Measurements from ENCODE around the gene TATDN2.

TATDN2 gene, protein sequence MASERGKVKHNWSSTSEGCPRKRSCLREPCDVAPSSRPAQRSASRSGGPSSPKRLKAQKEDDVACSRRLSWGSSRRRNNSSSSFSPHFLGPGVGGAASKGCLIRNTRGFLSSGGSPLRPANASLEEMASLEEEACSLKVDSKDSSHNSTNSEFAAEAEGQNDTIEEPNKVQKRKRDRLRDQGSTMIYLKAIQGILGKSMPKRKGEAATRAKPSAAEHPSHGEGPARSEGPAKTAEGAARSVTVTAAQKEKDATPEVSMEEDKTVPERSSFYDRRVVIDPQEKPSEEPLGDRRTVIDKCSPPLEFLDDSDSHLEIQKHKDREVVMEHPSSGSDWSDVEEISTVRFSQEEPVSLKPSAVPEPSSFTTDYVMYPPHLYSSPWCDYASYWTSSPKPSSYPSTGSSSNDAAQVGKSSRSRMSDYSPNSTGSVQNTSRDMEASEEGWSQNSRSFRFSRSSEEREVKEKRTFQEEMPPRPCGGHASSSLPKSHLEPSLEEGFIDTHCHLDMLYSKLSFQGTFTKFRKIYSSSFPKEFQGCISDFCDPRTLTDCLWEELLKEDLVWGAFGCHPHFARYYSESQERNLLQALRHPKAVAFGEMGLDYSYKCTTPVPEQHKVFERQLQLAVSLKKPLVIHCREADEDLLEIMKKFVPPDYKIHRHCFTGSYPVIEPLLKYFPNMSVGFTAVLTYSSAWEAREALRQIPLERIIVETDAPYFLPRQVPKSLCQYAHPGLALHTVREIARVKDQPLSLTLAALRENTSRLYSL

DNA sequence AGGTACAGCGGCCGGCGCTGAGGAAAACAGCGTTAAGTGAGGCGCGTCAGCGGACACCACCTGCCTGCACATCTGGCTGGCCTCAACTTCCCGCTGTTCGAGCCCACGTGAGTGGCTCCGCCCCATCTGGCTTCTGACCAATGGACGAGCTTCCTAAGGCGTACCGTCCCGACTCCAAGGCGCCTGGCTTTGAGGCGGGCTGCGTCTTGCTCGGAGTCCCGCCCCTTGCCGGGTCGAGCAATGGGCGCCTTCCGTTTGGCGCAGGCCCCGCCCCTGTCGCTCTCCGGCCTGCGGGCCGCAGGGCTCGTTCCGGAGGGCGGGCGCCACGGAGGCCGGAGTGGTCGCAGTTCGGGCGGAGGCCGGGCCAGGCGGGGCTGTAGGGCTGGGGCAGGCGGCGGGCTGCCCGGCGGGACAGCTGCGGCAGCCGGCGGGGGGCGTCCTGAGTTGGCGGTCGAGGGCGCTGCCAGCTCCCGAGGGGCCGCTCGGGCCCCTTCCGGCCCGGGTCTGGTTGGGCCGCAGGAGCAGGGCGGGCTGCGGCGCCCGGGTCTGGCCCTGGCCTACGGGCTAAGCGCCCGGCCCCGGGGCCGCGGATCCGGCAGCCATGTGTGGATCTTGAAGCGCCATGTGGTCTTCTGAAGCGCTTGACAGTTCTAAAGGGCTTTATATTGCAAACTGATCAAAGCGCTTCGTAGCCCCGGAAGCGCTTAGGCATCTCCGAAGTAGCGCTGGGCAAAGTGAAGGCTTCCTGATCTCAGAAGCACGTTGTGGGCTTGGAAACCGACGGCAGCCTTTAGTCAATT is at the start of gene TATDN2:
TSS of gene TATDN2 (plus strand) at position 276 of the 800 bp plus-strand sequence. CDS start 742 bp downstream, outside the sequence.
- peak; percentile 96 for DNase-seq

DNA sequence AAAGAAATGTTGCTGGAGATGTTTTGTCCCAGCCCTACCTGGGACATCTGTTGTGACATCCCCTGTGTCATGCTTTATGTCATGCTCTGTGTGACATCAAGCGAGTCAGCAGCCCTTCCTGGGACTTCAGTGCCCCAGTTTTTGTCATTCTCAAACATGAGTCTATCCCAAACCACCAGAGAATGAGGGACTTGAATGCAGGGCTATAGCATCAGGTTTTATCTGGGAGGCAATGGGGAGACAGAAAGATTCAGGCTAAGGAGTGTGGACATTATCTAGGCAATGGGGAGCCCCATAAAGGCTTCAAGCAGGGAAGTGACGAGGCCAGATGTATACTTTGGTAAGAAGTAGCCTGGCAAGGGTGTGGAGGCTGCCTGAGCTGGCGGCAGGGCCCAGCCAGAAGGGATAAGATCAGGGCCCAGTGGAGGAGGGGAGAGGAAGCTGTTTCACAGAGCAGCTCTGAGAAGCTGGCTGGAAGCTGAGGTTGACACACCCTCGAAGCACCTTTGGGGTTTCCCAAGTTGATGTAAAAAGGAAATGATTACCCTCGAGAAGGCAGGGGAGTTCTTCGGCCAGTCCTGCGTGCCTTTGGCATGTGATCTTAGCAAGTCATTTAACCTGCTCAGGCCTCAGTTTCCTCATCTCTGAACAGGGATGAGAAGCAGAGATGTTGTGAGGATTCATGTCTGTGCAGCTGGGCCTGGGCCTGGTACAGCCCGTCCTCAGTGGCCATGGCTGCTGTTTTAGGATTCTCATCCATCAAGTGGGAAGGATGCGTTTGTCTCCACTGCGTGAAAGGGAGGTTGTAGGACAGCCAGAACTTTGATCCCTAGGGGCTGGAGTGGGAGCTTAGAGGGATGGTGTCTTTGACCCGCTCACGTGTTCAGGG is 49.3 kb upstream of the TATDN2 start:
- DNase-seq, result no peak

DNA sequence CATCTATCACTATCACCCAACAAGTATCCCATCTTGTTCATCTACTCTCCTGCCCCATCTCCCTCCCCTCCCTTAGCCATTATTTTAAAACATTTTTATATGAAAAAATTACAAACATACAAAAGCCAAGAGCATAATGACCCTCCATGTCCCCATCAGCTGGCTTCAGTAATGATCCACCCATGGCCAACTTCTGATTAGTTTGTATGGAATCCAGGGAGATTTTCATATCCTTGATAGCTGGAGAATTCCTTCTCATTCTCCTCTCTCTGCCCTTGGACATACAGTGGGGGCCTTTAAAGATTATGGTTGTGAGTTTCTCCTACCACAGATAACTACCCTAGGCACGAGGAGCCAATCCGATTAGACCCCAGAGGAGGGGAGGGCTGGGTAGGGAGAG is 43.3 kb upstream of the TATDN2 start:
- DNase-seq, result no peak

DNA sequence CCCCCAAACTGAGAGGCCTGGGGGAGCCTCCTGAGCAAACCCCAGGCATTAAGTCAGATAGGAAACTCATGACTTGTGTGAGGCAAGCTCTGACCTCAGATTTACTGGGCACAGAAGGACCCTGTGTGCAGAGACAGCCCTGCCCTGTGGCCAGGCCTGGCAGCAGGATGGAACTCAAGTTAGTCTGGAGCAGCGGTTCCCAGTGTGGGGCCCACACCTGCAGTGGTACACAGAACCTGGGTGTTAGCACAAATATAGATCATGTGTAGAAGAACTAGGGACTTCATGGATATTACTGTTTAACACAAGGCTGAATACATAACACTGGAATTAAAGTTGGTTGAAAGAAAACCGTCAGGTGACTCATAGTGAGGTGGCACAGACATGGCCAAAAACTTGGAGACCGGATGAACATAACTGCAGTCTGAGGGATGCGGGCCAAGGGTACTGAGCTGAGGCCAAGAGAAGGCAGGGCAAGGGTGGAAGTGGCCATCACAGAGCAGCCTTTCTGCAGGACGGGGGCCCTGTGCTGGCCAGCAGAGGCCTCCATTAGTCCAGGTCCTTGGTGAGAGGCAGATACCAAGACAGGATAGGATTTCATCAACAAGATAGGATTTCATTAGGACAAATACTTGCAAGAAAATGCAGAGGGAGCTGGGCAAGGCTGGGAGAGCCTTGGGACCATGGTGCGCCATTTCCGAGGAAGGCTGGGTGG is 42.7 kb upstream of the TATDN2 start:
- DNase-seq, result no peak

DNA sequence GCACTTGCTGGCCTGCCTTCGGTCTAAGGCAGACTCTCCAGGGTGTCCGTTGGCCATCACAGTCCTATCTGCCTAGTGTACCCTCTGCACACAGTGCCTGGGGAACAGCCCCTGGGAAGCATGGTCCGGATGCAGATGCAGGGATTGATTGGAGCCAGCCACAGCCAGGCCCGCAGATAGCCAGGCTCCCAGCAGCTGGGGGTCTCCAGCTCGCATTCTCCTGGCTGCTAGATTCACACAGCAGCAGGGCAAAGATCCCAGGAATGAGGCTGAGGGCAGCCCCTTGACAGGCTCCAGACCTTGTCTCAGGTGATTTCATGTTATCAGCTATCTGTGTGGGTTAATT is 42.1 kb upstream of the TATDN2 start:
- DNase-seq, result no peak

DNA sequence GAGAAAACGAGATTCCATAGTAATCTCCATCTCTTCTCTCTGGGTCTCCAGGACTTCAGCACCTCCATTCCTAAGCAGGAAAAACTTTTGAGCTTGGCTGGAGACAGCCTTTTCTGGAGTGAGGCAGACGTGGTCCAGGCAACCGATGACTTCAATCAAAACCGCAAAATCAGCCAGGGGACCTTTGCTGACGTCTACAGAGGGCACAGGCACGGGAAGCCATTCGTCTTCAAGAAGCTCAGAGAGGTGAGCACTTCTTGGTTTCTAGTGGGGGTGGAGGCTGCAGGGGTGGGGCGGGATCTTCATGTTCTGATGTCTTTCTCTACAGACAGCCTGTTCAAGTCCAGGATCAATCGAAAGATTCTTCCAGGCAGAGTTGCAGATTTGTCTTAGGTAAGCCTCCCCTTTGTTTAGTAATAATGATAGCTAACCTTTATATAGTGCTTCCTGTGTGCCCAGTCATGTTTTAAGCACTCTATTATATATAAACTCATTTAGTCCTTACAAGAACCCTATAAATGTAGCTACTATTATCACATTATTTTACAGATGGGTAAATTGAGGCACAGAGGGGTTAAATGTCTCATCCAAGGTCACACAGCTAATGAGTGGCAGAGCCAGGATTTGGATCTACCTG is 35.0 kb upstream of the TATDN2 start:
- no peak for DNase-seq

DNA sequence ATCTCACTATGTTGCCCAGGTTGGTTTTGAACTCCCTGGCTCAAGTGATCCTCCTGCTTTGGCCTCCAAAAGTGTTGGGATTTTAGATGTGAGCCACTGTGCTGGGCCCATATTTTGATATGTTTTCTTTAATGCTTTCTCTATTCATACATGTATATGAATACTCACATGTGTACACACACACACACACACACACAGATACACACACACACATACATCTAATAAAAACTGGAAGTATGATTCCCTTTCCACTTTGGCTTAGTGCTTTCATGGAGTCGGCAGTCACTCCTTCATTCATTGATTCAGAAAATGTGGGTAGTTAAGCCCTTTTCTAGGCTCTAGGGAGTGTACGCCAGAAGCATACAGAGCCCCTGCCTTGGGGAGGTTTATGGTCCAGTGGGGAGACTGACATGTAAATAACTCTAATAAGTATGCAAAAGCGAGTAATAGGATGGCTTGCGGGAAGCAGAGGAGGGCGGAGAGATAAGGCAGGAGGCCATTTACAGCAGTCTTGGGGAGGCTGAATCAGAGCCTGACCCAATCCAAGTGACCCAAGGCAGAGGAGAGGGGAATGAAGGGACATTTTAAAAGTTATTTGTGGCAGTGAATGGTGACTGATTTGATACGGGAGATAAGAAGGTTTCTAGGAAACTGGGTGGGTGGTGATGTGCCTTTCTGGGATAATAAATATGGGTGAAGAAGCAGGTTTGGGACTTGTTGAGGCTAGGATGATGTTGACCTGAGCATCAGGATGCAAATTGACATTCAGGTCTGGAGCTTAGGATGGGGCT is 32.5 kb upstream of the TATDN2 start:
- DNase-seq, result no peak

DNA sequence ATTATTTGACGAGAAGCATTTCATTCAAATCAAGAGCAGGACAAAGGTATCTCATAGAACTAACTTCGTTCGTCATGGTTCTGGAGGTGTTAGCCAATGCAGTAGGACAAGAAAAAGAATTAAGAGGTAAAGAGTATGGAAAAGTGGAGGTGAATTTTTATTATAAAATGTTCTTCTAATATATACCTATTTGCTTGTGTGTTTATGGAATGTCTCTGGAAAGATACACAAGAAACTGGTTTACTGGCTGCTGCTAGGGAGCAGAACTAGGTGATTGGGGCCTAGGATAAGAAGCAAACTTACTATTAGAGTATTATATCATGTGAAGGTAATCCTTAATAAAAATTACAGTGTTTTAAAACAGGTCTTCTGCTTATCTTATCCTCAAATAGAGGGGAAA is 30.9 kb upstream of the TATDN2 start:
- no peak for DNase-seq

DNA sequence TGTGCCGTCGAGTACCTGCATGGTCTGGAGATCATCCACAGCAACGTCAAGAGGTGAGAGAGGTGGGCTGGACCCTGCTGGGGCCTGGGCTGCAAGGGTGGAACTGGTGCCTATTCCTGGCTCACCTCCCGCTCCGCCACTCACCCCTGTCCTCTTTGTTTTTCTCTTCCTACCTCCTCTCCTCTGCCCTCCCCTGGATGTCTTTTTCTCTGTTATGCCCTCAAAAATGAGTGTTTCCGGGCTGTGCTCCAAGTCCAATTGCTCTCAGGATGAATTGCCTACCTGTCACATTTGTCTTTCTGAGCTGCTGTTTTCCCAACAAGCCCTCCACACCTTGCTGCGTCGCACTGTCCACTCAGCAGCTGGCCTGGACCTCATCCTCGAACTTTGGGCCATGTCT is 28.5 kb upstream of the TATDN2 start:
- no peak for DNase-seq

DNA sequence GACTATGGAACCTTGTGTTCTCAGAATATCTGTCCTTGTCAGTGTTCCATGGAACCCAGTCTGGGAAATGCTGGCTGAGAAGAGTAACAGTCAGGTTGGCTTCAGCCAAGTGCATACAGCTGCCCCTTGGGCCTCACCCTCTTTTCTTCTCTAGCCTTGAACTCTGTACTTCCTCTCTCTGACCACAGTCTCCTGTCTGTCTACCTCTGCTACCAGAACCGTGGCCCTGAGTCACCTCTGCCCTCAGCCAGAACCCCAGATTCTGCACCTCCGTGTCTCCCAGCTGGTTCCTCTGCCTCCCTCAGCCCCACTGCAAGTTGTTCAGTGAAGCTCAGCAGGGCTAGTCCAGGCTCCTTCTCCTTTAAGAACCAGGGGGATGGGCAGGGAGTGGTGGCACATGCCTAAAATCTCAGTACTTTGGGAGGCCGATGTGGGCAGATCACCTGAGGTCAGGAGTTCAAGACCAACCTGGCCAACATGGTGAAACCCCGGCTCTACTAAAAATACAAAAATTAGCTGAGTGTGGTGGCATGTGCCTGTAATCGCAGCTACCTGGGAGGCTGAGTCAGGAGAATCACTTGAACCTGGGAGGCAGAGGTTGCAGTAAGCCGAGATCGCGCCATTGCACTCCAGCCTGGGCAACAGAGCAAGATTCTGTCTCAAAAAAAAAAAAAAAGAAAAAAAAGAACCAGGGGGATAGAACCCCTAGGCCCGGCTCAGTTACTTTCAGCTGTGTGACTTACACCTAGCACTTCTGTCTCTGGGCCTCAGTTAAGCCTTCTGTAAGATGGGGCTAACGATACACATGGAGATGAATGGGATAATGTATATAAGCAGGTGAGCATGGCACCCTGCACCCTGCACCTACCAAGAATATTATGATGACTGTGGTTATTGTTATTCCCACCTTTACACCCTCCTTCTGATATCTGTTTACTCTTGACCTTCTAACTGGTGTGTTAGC is 24.3 kb upstream of the TATDN2 start:
- DNase-seq, result no peak

DNA sequence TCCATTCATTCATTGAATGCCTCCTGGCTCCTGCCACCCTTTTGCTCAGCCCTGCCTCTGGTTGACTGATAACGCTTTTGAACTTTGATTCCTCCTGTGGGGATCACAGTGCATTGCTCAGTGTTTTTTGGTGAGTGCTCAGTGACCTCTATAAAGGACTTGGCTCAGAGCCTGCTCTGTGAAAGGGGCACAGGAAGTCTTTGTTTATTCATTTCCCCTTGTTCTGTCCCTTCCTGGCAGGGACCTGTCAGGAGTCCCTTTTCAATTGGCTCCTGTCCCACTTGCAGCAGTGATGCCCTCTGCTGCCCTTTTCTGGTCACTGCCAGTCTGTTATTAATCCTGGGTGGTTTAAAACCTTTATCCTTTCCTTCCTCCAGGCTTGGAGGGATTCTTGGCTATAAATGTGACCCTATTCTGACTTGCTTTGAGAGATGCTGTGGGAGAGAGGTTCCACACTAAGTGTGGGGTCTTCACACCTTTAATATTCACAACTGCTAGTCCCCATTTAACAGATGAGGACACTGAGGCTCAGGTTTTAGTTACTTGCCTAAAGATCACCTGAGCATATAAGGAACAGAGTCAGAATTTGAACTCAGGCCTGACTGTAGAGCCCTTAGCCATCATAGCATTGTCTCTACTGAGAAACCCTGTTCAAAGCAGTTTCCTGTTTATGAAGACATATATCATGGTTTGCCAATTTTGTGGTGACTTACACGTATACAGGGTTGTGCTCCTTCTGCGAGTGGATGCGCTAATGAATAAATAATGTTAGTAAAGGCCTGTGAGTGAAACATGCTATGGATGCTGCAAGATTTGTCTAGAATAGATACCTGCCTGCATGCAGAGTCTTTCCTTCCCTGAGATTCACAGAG is 23.2 kb upstream of the TATDN2 start:
- DNase-seq, result peak; percentile 60

DNA sequence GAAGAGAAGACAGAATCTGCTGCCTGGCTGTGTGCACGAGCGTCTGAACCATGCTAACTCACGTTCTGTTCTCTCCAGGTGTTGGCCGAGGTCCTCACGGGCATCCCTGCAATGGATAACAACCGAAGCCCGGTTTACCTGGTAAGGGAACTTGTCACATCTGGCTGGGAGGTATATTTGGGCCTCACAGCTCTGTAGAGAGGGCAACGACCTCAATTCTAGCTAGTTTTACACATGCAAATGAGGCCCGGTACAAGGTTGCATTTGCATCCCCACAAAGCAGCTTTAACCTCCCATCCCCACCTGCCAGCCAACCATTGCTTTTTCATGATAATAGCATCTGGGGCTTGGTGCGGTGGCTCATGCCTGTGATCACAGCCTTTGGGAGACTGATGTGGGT is 22.0 kb upstream of the TATDN2 start:
- DNase-seq, result no peak

DNA sequence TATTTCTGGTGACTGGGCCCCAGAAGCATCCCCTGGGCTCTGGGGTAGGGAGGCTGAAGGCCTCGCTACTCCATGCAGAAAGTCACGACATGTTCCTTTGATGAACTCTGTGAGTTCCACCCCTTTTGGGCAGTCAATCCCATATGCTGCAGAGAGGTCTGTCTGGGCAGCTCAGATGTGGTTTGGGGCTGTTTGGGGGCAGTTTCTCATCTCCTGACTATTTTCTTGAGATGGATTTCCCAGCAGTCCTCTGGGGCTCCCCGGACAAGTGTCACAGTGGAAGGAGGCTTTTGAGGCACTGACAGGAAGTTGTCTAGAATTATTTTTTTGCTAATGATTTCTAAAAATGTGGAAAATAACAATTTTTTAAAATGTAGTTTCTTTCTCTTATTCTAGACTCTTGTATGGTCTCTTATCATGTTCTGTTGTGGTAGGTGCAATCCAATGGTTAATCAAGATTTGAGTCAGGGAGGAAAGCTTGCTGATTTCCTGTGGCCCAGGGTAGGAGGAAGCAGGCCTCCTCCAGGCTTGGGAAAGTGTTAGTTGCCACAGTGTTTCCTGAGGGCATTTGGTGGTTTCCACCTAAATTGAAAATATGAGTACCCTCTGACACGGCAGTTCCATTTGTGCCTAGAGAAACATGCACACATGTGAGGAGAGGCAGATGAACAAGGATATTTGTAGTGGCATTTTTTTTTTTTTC is 19.9 kb upstream of the TATDN2 start:
- DNase-seq, result no peak

DNA sequence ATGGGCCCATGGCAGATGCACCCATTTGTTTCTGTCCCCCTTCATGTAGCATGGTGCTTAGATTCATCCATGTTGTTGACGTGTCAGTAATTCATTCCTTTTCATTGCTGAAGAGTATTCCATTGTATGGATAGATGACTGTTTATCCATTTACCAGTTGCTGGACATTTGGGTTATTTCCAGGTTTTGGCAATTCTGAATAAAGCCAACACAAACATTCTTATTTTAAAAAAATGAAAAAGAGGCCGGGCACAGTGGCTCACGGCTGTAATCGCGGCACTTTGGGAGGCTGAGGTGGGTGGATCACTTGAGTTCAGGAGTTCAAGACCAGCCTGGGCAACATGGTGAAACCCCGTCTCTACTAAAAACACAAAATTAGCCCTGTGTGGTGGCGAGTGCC is 18.7 kb upstream of the TATDN2 start:
- no peak for DNase-seq

DNA sequence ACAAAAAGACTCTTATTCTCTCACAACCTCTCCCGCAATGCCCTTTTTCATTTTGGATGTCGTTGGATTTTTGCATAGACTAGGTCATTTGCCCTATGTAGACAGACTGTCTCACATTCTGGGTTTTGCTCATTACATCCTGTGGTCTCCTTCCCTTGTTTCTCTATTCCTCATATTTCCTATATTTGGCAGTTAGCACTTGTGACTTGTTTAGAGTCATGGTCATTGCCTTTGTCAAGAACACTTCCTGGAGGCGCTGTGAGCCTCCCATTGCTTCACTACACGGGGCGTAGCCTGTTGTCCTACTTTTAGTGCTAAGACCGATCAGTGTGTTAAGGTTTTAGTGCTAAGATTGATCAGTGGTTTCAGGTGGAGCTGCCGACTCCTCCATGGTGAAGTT is 16.1 kb upstream of the TATDN2 start:
- DNase-seq, result no peak

DNA sequence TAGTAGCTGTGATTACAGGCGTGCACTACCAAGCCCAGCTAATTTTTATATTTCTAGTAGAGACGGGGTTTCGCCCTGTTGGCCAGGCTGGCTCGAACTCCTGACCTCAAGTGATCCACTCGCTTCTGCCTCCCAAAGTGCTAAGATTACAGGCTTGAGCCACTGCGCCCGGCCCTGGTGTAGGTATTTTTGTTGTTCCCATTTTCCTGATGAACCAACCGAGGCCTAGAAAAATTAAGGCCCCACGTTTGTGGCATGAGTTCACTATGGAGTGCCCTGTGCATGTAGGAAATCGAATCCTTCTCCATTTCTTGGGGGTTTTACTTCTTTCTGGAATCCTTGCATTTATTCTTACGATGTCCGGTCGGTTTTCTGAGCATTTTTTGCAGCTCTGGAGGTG is 14.3 kb upstream of the TATDN2 start:
- DNase-seq, result no peak

DNA sequence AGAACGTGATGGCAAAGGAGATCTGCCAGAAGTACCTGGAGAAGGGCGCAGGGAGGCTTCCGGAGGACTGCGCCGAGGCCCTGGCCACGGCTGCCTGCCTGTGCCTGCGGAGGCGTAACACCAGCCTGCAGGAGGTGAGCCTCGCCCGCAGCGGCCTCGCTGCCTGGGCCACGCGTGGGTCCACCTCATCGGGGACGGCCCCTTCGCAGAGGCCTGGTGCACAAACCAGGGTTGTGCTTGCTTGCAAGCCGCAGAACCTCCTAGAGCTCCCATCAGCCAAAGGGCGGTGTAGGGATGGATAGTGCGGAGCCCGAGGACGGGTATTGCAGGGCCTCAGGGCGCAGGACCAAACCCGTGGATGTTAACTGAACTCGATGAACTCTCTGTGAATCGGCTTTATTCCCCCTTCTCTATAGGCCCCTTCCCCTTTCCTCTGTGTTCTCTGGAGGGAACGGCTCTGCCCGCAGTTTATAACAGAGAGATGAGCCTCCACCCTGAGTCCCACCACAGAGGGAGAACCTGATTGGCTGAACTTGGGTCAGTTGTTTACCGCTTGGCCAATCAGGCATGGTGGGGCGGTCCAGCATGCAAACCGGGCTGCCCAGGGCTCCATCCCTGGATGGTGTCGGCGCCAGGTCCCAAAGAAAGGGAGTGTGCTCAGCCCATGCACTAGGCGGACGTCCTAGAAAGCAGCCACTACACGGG is 13.6 kb upstream of the TATDN2 start:
- no peak for DNase-seq

Measured in NCI-H774 (cell line).